ENCODE data around the gene CCDC83.

Gene CCDC83

GRCh38 chr11:85937835-85938234 lies 82.7 kb downstream of the CCDC83 start:
- H3K4me1 ChIP-seq, result no peaks in the 10 kb centered on the region
- H3K27me3 ChIP-seq, result no peaks in the 10 kb centered on the region
- no peaks in the 10 kb centered on the region for H3K36me3 ChIP-seq
- no peak for DNase-seq
- TF ChIP-seq, protein P1, sequence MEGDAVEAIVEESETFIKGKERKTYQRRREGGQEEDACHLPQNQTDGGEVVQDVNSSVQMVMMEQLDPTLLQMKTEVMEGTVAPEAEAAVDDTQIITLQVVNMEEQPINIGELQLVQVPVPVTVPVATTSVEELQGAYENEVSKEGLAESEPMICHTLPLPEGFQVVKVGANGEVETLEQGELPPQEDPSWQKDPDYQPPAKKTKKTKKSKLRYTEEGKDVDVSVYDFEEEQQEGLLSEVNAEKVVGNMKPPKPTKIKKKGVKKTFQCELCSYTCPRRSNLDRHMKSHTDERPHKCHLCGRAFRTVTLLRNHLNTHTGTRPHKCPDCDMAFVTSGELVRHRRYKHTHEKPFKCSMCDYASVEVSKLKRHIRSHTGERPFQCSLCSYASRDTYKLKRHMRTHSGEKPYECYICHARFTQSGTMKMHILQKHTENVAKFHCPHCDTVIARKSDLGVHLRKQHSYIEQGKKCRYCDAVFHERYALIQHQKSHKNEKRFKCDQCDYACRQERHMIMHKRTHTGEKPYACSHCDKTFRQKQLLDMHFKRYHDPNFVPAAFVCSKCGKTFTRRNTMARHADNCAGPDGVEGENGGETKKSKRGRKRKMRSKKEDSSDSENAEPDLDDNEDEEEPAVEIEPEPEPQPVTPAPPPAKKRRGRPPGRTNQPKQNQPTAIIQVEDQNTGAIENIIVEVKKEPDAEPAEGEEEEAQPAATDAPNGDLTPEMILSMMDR (IDR thresholded peaks at IDR 0.05; ENCODE audit: low read depth, low read length), result no peak
- H3K9me3 ChIP-seq, result no peaks in the 10 kb centered on the region
- no peak overlapping the region for H3K4me3 ChIP-seq (ENCODE audit: low read depth, low read length)

DNA sequence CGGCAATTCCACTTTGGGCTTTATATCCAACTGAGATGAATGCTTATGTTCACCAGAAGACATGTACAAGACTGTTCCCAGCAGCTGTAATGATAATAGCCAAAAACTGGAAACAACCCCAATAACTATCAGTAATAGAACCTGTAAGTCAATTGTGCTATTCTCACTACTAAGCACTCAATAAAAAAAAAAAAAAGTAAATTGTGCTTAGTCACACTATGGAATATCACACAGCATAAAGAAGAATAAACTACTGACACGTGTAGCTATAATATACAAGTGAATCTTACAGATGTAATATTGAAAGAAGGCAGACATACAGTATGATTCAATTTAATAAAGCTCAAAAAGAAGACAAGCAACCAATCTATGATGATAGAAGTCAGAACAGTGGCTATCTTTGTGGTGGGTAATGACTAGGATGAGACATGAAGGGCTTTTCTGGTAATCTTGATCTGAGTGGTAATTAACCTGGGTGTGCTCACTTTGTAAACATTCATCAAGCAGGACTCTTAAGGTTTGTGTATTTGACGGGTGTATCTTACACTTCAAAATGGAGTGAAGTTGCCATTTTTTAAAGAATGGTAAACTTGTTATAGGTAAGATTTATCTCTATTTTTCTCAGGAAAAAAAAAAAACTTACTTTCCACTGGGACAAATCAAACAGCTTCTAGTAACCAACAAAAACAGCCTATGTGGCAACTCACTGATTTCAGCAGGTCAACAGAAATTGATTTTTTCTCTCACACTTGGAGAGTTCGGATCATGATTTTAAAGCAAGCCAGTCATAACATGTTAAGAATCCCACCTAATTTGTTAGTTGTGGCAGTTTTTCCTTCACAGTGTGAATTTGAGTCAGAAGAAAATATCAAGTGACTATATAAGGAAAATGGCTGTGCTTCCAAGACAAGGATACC lies 84.2 kb downstream of the CCDC83 start:
- no peaks in the 10 kb centered on the region for H3K27me3 ChIP-seq
- no peak for DNase-seq

GRCh38 chr11:85941380-85941973 lies 86.3 kb downstream of the CCDC83 start:
- Histone ChIP-seq H3K4me3 (ENCODE audit: low read depth, low read length) (no peak overlapping the region), H3K27me3 (no peaks in the 10 kb centered on the region), H3K9me3 (no peaks in the 10 kb centered on the region), H3K4me1 (no peaks in the 10 kb centered on the region), H3K36me3 (no peaks in the 10 kb centered on the region)
- TF ChIP-seq, protein P1 (IDR thresholded peaks at IDR 0.05; ENCODE audit: low read depth, low read length), result peak; percentile 81
- peak; percentile 60 for DNase-seq

More for the DNA sequence above, 84.2 kb downstream of the CCDC83 start:
- Histone ChIP-seq H3K4me1 (no peaks in the 10 kb centered on the region), H3K4me3 (ENCODE audit: low read depth, low read length) (no peak overlapping the region), H3K36me3 (no peaks in the 10 kb centered on the region), H3K9me3 (no peaks in the 10 kb centered on the region)
- TF ChIP-seq, protein P1 (IDR thresholded peaks at IDR 0.05; ENCODE audit: low read depth, low read length), result no peak

DNA sequence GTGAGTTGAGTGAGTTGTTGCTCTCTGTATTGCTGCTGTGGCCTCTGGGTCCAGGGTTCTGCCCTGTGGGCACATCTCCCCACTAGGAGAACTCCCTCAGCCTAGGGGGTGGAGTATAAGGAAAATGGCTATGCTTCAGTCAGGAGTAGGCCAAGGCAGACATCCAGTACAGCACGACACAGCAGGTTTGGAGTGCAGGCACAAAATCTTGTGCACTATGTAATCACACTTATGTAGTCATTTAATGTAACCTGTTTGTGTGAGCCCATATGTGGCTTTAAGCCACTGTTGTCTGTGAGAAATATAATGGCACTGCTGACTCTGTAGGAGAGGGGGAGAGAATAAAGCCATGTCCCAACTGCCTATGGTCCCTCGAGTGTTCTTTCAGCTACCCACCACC lies 90.1 kb downstream of the CCDC83 start:
- TF ChIP-seq, protein P1 (IDR thresholded peaks at IDR 0.05; ENCODE audit: low read depth, low read length), result no peak
- no peaks in the 10 kb centered on the region for H3K36me3 ChIP-seq
- no peak for DNase-seq
- no peaks in the 10 kb centered on the region for H3K27me3 ChIP-seq
- H3K4me1 ChIP-seq, result no peaks in the 10 kb centered on the region
- H3K4me3 ChIP-seq (ENCODE audit: low read depth, low read length), result no peak overlapping the region
- H3K9me3 ChIP-seq, result no peaks in the 10 kb centered on the region

GRCh38 chr11:85945788-85946187 lies 90.6 kb downstream of the CCDC83 start:
- DNase-seq, result no peak
- Histone ChIP-seq H3K4me1 (no peaks in the 10 kb centered on the region), H3K36me3 (no peaks in the 10 kb centered on the region), H3K9me3 (no peaks in the 10 kb centered on the region), H3K27me3 (no peaks in the 10 kb centered on the region), H3K4me3 (ENCODE audit: low read depth, low read length) (no peak overlapping the region)
- TF ChIP-seq, protein P1 (IDR thresholded peaks at IDR 0.05; ENCODE audit: low read depth, low read length), result no peak

DNA sequence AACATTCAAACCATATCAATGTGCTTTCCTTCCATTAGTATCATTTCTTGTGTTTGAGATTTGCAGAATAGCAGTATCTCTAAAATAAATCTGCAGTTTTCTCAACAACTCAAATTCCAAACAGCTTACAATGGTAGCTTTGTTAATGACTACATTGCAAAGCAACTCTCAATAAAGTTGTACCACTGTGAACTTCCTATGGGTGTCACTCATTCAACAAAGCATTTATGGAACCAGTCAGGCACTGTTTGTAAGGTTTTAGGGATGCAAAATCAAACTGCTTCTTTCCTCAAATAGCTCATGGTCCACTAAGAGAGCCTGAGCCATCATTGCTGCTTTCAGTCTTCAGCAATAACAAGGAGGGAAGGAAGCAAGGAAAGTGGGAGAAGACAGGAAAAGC lies 91.0 kb downstream of the CCDC83 start:
- Histone ChIP-seq H3K9me3 (no peaks in the 10 kb centered on the region), H3K36me3 (no peaks in the 10 kb centered on the region), H3K4me3 (ENCODE audit: low read depth, low read length) (no peak overlapping the region), H3K27me3 (no peaks in the 10 kb centered on the region), H3K4me1 (no peaks in the 10 kb centered on the region)
- TF ChIP-seq, protein P1 (IDR thresholded peaks at IDR 0.05; ENCODE audit: low read depth, low read length), result no peak
- no peak for DNase-seq

Measured in BE2C (cell line).